Measurements from ENCODE around the gene UBN2. TPM values are rescaled to one million over a fixed set of nuclear protein-coding genes. Genes with fewer than 3 reads are reported as not detected.
A peak's percentile ranks its signal among the peaks of the same experiment; 100 is the strongest.
"Not testable (repeated sequence)": the region's sequence is repeated elsewhere in the genome, so short reads cannot be mapped to it uniquely, and the experiment has no call there.

UBN2 gene
- polyA plus RNA-seq (ENCODE audit: insufficient read length in 10 of 10) = 10 to 100 TPM in 4 of 10 donors, 1 to 10 TPM in 6; 6.4 to 14.9 (median 9.0) TPM
- long read RNA-seq, donor 1 = 0 reads
- long read RNA-seq, donor 2 = 0 reads
- long read RNA-seq, donor 3 = 0 reads
- long read RNA-seq, donor 4, full-length matches to known transcripts = 1 of 1 reads
- long read RNA-seq, donor 4, partial matches to known transcripts = 0 of 1 reads
- long read RNA-seq, donor 4, other reads (novel, unspliced or antisense) = 0 of 1 reads
- long read RNA-seq, donor 5 = 0 reads
- long read RNA-seq, donor 6 = 0 reads
- long read RNA-seq, donor 7 = 0 reads
- long read RNA-seq, donor 8 = 0 reads
- long read RNA-seq, donor 9 = 0 reads

- peak; percentile 97 to 99 (median 98) for DNase-seq
These were observed at the start of gene UBN2 for GRCh38 chr7:139230774-139231512. TSS of gene UBN2 (plus strand) at chr7:139231237. CDS start at chr7:139231485, 248 bp downstream.

GRCh38 chr7:139181404-139181803 lies 49.6 kb upstream of the UBN2 start:
- peak in 1 of 3 donors; percentile 2 for DNase-seq

DNA sequence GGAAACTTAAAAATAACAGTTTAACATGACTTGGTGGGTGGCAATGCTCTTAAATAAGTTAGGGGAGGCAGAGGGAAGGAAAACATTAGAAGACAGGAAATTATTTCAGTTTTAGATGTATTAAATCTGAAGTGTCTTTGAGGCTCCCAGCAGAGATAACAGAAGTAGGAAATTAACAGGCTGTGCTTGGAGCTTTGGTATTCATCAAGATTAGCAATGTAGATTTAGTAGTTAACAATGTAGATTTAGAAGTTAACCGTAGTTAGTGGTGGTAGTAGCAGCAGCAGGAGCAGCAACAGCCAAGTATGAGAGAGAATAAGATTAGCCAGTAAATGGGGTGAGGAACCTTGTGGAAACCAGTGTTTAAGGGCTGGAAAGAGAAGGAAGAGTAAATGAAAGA lies 48.7 kb upstream of the UBN2 start:
- no peak for DNase-seq

- no peak for DNase-seq
These were observed 47.8 kb upstream of the UBN2 start for GRCh38 chr7:139183251-139183650.

GRCh38 chr7:139183878-139184338 lies 47.1 kb upstream of the UBN2 start:
- DNase-seq = peak in 1 of 3 donors; percentile 2

DNA sequence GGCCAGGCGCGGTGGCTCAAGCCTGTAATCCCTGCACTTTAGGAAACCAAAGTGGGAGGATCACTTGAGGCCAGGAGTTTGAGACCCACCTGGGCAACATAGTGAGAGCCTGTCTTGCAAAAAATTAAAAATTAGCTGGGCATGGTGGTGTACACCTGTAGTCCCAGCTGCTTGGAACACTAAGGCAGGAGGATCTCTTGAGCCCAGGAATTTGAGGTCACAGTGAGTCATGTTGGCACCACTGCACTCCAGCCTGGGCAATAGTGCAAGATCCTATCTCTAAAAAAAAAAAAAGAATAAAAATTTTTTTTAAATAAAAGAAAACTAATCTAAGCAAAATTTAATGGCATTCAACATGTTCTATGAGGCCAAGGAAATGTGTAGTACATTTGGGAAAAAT lies 44.9 kb upstream of the UBN2 start:
- no peak for DNase-seq

- no peak for DNase-seq
These were observed 41.7 kb upstream of the UBN2 start for GRCh38 chr7:139189357-139189756.

GRCh38 chr7:139192014-139192706 lies 38.9 kb upstream of the UBN2 start:
- DNase-seq = no peak

DNA sequence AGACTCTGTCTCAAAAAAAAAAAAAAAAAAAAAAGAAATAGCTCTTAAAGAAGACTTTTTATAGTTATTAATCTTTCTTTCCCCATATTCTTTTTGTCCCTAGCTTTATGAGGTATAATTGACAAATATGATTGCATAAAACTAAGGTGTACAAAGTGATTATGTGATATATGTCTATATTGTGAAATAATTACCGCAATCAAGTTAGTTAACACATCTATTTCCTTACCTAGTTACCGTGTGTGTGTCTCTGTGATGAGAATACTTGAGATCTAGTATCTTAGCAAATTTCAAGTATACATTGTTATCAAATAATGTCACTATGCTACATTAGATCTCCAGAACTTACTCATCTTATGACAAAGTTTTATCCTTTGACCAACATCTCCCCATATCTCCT lies 30.7 kb upstream of the UBN2 start:
- no peak for DNase-seq

GRCh38 chr7:139203992-139204391 lies 27.0 kb upstream of the UBN2 start:
- DNase-seq = no peak

DNA sequence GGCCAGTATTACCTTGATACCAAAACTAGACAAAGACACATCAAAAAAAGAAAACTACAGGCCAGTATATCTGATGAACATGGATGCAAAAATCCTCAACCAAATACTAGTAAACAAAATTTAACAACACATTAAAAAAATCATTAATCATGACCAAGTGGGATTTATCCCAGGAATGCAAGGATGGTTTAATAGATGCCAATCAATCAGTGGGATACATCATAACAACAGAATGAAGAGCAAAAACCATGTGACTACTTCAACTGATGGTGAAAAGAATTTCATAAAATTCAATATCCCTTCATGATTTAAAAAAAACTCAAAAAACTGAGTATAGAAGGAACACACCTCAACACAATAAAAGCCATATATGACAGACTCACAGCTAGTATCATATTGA lies 25.2 kb upstream of the UBN2 start:
- no peak for DNase-seq

DNA sequence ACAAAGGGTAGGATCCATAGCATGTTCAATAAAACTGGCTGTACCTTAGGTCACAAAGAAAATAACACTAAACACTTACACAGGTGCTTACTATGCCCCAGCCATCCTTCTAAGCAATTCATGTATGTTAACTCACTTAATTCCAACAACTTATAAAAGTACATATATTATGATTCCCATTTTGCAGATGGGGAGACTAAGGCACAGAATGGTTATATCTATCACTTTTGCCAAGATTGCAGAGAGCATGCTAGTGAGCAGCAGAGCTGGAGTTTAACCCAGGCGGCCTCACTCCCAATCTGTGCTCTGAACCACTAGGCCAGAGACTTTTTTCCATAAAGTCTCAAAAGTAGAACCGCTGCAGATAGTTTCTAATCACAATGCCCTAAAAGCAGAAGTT lies 18.9 kb upstream of the UBN2 start:
- DNase-seq = no peak

GRCh38 chr7:139213489-139213888 lies 17.5 kb upstream of the UBN2 start:
- not testable (repeated sequence) for DNase-seq

DNA sequence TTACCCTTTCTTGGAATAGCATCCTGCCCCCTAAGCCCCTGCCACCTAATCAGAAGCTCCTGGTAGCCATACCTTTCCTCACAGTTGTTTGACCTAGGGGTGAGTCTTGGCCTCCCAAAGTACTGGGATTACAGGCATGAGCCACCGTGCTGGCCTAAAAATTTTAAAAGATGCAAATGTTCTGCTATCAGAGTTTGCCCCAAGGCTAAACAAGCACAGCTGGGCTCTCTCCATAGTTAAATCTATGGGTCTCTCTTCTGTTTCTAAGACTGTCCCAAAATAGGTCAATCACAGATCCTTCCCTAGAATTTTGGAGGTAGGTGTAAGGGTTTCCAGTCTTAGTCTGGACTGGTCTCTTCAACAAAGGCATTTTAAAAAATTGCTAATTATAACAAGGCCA lies 12.9 kb upstream of the UBN2 start:
- no peak for DNase-seq

DNA sequence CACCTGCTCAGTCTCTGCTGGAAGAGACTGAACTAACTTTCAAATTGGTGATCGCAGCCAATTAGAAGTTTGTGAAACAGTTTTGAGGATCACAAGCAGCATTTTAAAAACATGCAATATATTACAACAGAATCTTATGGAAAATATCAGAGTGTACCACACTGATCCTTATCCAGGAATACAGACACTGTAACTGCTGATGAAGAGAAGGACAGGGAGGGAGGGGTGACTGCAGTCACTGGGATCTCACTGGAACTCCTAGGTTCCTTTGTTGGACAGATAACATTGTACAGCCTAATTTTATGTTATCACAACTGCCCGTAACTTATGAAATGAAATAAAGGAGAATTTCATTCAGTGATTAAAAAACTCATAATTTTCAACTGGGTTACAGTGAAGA lies 6.8 kb upstream of the UBN2 start:
- no peak for DNase-seq

GRCh38 chr7:139224836-139225235 lies 6.2 kb upstream of the UBN2 start:
- DNase-seq = not testable (repeated sequence)

GRCh38 chr7:139225286-139226157 lies 5.5 kb upstream of the UBN2 start:
- DNase-seq = not testable (repeated sequence)

- DNase-seq = not testable (repeated sequence)
These were observed 4.9 kb upstream of the UBN2 start for GRCh38 chr7:139226158-139226515.

- not testable (repeated sequence) for DNase-seq
These were observed 4.0 kb upstream of the UBN2 start for GRCh38 chr7:139226988-139227488.

GRCh38 chr7:139230023-139230422 lies 1.0 kb upstream of the UBN2 start:
- no peak for DNase-seq

DNA sequence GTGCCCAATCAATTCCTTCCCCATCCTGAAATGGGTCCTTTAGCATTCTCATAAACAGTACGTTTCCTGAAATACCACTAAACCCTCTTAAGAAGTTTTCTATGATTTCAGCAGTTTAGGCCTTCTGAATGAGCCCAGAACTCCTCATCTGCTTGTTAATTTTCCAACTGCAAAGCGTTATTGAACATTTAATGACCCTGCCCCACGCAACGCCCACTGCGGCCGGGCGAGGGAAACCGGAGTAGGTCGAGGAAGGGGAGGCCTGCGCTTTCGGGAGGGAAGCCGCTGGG lies 608 bp upstream of the UBN2 start:
- DNase-seq = no peak
